Breast epithelium (tissue), 4 donors: Measurements from ENCODE around the gene HEATR9. TPM values are rescaled to one million over a fixed set of nuclear protein-coding genes. Genes with fewer than 3 reads are reported as not detected.

Source experiments
- DNase-seq, 2 donors: peaks; one replicate each; pipeline ENCODE4 v3.0.0-alpha.2; 2019; ENCODE audit warnings: low spot score in 2 of 2
- H3K27ac ChIP-seq, 2 donors: fragments of 200-600 bp; sonication (generic) in 1 of 2; one replicate each; pipeline ENCODE4 v1.5.1; 2016 to 2019; ENCODE audit warnings: mild to moderate bottlenecking in 1 of 2
- H3K27me3 ChIP-seq, 2 donors: fragments of 200-600 bp; sonication (generic) in 1 of 2; one replicate each; pipeline versions ENCODE4 v1.5.1 to v1.6.0; 2017 to 2019; ENCODE audit warnings: control low read depth in 1 of 2, mild to moderate bottlenecking in 1 of 2
- H3K36me3 ChIP-seq: fragments of 200-600 bp; one replicate; pipeline ENCODE4 v1.5.1; 2019
- H3K4me1 ChIP-seq, 2 donors: fragments of 200-600 bp; sonication (generic); one replicate each; pipeline ENCODE4 v1.5.1; 2016 to 2019; ENCODE audit warnings: control low read depth in 1 of 2
- H3K4me3 ChIP-seq, 3 donors: fragments of 200-600 bp; sonication (generic); 1 replicate in 2 of 3; 2 replicates in 1 of 3; pipeline ENCODE4 v1.5.1; 2016 to 2019; ENCODE audit warnings: mild to moderate bottlenecking in 3 of 3, moderate library complexity in 2 of 3
- H3K9me3 ChIP-seq, 2 donors: fragments of 200-600 bp; sonication (generic) in 1 of 2; one replicate each; pipeline ENCODE4 v1.5.1; 2016 to 2019; ENCODE audit warnings: control low read depth in 1 of 2
- POLR2A ChIP-seq: fragments of 450-650 bp; IDR thresholded peaks from one replicate; pipeline ENCODE4 v1.6.1; 2016; ENCODE audit warnings: antibody characterized with exemption, mild to moderate bottlenecking, moderate library complexity
- POLR2AphosphoS5 ChIP-seq, 3 donors: sonication (generic); formaldehyde crosslinking; IDR thresholded peaks; one replicate each; pipeline ENCODE4 v1.6.1; 2017; ENCODE audit warnings: antibody characterized with exemption in 3 of 3
- intact Hi-C: fragments of 100-400 bp; cut with DNase I; formaldehyde crosslinking; loops from one replicate; pipeline ENCODE4 v1.15.1; 2023; ENCODE audit warnings: low total_unique reads
- total RNA-seq, 3 donors: library from RNA; depleted of rRNA; stranded (reverse); fragments of >200 nt; gene quantifications; one replicate each; pipeline ENCODE4 v1.1.0, GENCODE V29; 2016
- TF ChIP-seq, protein P1 (sequence below), 3 donors: fragments of 450-650 bp; IDR thresholded peaks; one replicate each; pipeline ENCODE4 v1.5.1; 2016 to 2017; ENCODE audit warnings: antibody characterized with exemption in 3 of 3, mild to moderate bottlenecking in 3 of 3, moderate library complexity in 3 of 3

HEATR9 gene
- total RNA-seq, 3 donors from 2014 or later: 0.16 TPM; not detected in 2

DNA sequence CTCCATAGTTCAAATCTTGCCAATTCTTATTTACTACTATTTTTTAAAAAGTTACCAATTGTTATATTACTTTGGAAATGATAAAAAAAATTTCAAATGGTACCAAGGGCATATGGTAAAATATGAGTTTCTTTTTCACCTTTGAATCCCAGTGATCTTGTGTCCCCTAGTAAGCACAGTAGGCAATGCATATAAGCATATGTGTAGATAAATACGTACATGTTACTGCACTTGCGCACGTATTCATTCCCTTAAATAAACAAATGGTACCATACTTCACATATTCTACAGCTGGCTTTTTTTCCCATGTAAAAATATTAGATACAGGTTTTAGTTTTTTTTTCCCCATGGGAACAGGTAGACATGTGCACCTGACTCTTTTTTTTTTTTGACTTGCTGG, 27.6 kb downstream of the HEATR9 start:
- no peak for TF ChIP-seq POLR2AphosphoS5 (IDR thresholded peaks at IDR 0.05)
- no peak for TF ChIP-seq POLR2A
- TF ChIP-seq, protein P1, sequence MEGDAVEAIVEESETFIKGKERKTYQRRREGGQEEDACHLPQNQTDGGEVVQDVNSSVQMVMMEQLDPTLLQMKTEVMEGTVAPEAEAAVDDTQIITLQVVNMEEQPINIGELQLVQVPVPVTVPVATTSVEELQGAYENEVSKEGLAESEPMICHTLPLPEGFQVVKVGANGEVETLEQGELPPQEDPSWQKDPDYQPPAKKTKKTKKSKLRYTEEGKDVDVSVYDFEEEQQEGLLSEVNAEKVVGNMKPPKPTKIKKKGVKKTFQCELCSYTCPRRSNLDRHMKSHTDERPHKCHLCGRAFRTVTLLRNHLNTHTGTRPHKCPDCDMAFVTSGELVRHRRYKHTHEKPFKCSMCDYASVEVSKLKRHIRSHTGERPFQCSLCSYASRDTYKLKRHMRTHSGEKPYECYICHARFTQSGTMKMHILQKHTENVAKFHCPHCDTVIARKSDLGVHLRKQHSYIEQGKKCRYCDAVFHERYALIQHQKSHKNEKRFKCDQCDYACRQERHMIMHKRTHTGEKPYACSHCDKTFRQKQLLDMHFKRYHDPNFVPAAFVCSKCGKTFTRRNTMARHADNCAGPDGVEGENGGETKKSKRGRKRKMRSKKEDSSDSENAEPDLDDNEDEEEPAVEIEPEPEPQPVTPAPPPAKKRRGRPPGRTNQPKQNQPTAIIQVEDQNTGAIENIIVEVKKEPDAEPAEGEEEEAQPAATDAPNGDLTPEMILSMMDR (IDR thresholded peaks at IDR 0.05): no peak
- DNase-seq: no peak
- Histone ChIP-seq H3K9me3 (no peaks in the 10 kb centered on the region), H3K27me3 (no peaks in the 10 kb centered on the region), H3K4me1 (no peaks in the 10 kb centered on the region), H3K36me3 (no peaks in the 10 kb centered on the region), H3K4me3 (no peak overlapping the region), H3K27ac (no peak overlapping the region)
- intact Hi-C loops: no loop called here

DNA sequence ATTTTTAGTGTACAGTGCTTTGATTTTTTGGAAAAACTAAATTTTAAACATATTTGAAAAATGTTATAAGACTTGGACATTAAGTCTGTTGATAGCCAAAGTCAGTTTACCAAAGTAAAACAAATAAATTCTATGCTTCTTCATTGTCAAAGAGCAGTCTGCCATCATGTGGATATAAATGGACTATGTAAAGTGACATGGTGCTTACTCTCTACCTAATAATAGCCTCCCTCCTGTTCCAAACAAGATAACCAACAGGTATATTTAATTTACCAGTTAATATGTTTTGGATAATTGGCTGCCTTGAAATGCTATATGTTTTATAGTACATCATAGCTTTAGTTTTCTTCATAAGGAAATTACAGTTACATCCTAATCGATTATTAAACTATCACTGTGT, 43.5 kb downstream of the HEATR9 start:
- intact Hi-C loops: no loop called here
- TF ChIP-seq POLR2A: no peak
- TF ChIP-seq, protein P1 (IDR thresholded peaks at IDR 0.05): no peak
- no peak for TF ChIP-seq POLR2AphosphoS5 (IDR thresholded peaks at IDR 0.05)

DNA sequence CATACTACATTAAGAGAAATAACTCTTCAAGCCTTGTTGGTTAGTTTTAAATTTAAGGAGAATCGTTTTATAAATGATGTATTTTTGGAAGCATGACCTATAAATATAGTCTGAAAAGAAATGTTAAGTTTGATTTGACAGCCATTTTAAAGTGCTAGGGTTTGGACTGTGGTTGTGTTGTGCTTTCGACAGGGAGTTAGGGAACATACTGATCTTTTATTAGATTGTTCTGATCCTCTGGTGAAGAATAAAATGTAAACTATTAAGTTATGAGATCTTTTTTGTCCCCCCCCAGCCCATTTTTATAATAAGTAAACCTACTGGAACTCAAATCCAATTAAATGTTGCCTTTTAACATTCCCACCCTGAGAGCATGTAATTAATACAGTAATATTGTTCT, 47.4 kb downstream of the HEATR9 start:
- Histone ChIP-seq H3K4me1 (no peaks in the 10 kb centered on the region), H3K27ac (no peak overlapping the region), H3K4me3 (no peak overlapping the region), H3K27me3 (no peaks in the 10 kb centered on the region), H3K9me3 (no peaks in the 10 kb centered on the region), H3K36me3 (no peaks in the 10 kb centered on the region)
- no peak for TF ChIP-seq POLR2A
- TF ChIP-seq, protein P1 (IDR thresholded peaks at IDR 0.05): no peak
- TF ChIP-seq POLR2AphosphoS5 (IDR thresholded peaks at IDR 0.05): no peak
- intact Hi-C loops: no loop called here
- DNase-seq: no peak

More for the DNA sequence above, 43.5 kb downstream of the HEATR9 start:
- H3K27ac ChIP-seq: no peak overlapping the region
- H3K4me3 ChIP-seq: no peak overlapping the region
- no peaks in the 10 kb centered on the region for H3K36me3 ChIP-seq
- no peaks in the 10 kb centered on the region for H3K9me3 ChIP-seq
- no peaks in the 10 kb centered on the region for H3K4me1 ChIP-seq
- no peaks in the 10 kb centered on the region for H3K27me3 ChIP-seq
- no peak for DNase-seq

DNA sequence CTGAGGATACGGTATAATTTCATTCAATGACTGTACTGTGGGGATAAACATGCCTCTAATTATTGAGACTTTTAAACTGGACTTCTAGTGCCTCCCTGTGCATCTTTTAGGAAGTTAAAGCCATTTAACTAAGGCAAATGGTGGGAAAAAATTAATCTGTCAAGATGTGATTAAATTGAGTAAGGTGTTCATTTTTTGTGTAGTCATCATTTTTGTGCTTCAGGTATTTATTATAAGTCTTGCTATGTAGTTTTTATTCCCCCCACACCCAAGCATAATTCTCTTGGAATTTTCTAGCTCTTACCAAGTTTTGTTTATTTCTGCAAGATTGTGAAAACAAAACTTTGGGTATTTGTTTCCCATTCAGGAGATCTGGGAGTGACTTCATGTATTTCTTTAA, 49.2 kb downstream of the HEATR9 start:
- Histone ChIP-seq H3K36me3 (no peaks in the 10 kb centered on the region), H3K9me3 (no peaks in the 10 kb centered on the region), H3K27ac (no peak overlapping the region), H3K4me1 (no peaks in the 10 kb centered on the region), H3K27me3 (no peaks in the 10 kb centered on the region), H3K4me3 (no peak overlapping the region)
- DNase-seq: no peak
- intact Hi-C loops: no loop called here
- TF ChIP-seq POLR2A (no peak), POLR2AphosphoS5 (IDR thresholded peaks at IDR 0.05) (no peak)
- TF ChIP-seq, protein P1 (IDR thresholded peaks at IDR 0.05): no peak

DNA sequence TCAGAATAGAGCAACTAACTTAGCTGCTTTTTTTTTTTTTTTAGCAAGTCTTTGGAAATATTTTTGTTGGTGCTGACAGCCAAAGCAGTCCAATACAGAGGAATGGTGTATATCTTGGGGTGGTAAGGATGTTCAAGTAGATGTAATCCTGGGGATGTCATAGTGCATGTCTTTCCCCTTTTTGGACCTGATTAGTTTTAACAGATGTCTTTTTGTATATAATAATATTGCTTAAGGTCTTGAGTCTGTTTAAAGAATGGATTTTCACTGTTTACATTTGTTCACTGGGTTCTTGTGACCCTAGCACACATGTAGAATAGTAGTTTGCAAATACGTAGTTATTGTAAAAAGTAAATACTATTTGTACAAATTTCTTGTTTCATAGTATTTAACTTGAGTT, 51.5 kb downstream of the HEATR9 start:
- H3K27ac ChIP-seq: no peak overlapping the region
- no peaks in the 10 kb centered on the region for H3K4me1 ChIP-seq
- intact Hi-C loops: no loop called here

More for the DNA sequence above, 51.5 kb downstream of the HEATR9 start:
- Histone ChIP-seq H3K36me3 (no peaks in the 10 kb centered on the region), H3K4me3 (no peak overlapping the region), H3K27me3 (no peaks in the 10 kb centered on the region), H3K9me3 (no peaks in the 10 kb centered on the region)
- DNase-seq: no peak
- TF ChIP-seq, protein P1 (IDR thresholded peaks at IDR 0.05): no peak
- no peak for TF ChIP-seq POLR2A
- TF ChIP-seq POLR2AphosphoS5 (IDR thresholded peaks at IDR 0.05): no peak
